IPS-15b (cell line): ENCODE data around the gene HNRNPL.
"Not testable (repeated sequence)": the region's sequence is repeated elsewhere in the genome, so short reads cannot be mapped to it uniquely, and the experiment has no call there.

ENCODE experiments used
- H3K27me3 ChIP-seq: one replicate; pipeline ENCODE4 v1.6.1; 2013; ENCODE audit warnings: low read length; ENCODE audit not compliant: control insufficient read depth, insufficient read depth
- H3K36me3 ChIP-seq: one replicate; pipeline ENCODE4 v1.6.1; 2013; ENCODE audit warnings: low read length; ENCODE audit not compliant: control insufficient read depth, insufficient read depth
- H3K4me1 ChIP-seq: one replicate; pipeline ENCODE4 v1.6.1; 2013; ENCODE audit warnings: mild to moderate bottlenecking, low read length; ENCODE audit not compliant: control insufficient read depth, insufficient read depth
- H3K4me3 ChIP-seq: one replicate; pipeline ENCODE4 v1.5.1; 2013; ENCODE audit warnings: low read depth, low read length
- H3K9ac ChIP-seq: one replicate; pipeline ENCODE4 v1.6.1; 2013; ENCODE audit warnings: low read depth, mild to moderate bottlenecking, low read length
- H3K9me3 ChIP-seq: one replicate; pipeline ENCODE4 v1.6.1; 2013; ENCODE audit warnings: mild to moderate bottlenecking, low read length; ENCODE audit not compliant: control insufficient read depth, insufficient read depth

HNRNPL gene

GRCh38 chr19:38830039-38830733, 19.6 kb downstream of the HNRNPL start:
- peaks cover 11% of the 10 kb centered on the region for H3K36me3 ChIP-seq
- H3K27me3 ChIP-seq, result no peaks in the 10 kb centered on the region
- H3K9me3 ChIP-seq, result no peaks in the 10 kb centered on the region
- H3K9ac ChIP-seq, result no peak overlapping the region
- H3K4me3 ChIP-seq, result no peak overlapping the region
- H3K4me1 ChIP-seq, result peaks cover 2% of the 10 kb centered on the region

GRCh38 chr19:38829203-38829602, 20.6 kb downstream of the HNRNPL start:
- peaks cover 11% of the 10 kb centered on the region for H3K36me3 ChIP-seq
- not testable (repeated sequence) for H3K9me3 ChIP-seq, H3K4me3 ChIP-seq, H3K27me3 ChIP-seq, H3K9ac ChIP-seq, H3K4me1 ChIP-seq

DNA sequence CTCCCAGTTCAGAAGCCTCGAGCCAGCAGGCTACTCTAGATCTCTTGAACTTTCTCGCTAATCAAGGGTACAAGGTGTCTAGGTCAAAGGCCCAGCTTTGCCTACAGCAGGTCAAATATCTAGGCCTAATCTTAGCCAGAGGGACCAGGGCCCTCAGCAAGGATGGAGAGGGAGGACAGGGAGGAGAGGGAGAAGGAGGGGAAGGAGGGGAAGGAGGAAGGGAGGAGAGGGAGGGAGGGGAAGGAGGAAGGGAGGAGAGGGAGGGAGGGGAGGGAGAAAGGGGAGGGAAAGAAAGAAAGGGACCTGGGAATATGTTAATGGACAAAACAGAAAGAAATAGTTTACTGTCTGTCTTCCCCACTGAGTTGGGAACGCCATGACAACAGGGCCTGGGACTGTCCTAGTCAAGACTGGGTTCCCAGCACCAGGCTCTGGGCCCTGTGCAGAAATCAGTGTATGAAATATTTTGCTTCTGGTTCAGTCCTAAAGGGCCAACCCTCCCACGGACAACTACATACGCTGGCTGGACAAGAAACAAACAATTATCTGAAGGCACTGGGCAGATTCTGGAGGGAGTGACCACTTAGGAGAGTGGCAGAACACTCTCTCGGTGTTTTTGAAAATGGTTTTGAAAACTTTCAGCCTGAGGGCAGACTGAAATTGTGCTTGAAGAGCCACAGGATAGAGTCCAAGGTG, 22.8 kb downstream of the HNRNPL start:
- Histone ChIP-seq H3K9me3 (no peaks in the 10 kb centered on the region), H3K9ac (no peak overlapping the region), H3K36me3 (peaks cover 11% of the 10 kb centered on the region), H3K27me3 (no peaks in the 10 kb centered on the region), H3K4me1 (peaks cover 2% of the 10 kb centered on the region), H3K4me3 (no peak overlapping the region)

DNA sequence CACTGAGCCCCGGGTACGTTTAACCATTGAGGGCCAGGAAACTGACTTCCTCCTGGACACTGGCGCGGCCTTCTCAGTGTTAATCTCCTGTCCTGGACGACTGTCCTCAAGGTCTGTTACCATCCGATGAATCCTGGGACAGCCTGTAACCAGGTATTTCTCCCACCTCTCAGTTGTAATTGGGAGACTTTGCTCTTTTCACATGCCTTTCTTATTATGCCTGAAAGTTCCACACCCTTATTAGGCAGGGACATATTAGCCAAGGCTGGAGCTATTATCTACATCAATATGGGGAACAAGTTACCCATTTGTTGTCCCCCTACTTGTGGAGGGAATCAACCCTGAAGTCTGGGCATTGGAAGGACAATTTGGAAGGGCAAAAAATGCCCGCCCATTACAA, 23.9 kb downstream of the HNRNPL start:
- H3K9me3 ChIP-seq, H3K4me1 ChIP-seq, H3K27me3 ChIP-seq, H3K9ac ChIP-seq, H3K4me3 ChIP-seq: not testable (repeated sequence)
- H3K36me3 ChIP-seq, result peaks cover 11% of the 10 kb centered on the region

DNA sequence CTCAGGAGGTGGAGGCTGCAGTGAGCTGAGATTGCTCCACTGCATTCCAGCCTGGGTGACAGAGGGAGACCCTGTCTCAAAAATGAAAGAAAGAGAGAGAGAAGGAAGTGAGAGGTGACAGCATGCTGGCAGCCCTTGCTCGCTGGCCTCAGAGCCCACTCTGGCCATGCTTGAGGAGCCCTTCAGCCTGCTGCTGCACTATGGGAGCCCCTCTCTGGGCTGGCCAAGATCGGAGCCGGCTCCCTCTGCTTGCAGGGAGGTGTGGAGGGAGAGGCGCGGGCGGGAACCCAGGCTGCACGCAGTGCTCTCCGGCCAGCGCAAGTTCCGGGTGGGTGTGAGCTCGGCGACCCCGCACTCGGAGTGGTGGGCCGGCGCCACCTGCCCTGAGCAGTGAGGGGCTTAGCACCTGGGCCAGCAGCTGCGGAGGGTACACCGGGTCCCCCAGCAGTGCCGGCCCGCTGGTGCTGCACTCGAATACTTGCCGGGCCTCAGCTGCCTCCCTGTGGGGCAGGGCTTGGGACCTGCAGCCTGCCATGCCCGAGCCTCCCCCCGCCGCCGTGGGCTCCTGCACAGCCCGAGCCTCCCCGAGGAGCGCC, 28.5 kb downstream of the HNRNPL start:
- not testable (repeated sequence) for H3K27me3 ChIP-seq, H3K9ac ChIP-seq, H3K9me3 ChIP-seq, H3K4me3 ChIP-seq, H3K4me1 ChIP-seq, H3K36me3 ChIP-seq

DNA sequence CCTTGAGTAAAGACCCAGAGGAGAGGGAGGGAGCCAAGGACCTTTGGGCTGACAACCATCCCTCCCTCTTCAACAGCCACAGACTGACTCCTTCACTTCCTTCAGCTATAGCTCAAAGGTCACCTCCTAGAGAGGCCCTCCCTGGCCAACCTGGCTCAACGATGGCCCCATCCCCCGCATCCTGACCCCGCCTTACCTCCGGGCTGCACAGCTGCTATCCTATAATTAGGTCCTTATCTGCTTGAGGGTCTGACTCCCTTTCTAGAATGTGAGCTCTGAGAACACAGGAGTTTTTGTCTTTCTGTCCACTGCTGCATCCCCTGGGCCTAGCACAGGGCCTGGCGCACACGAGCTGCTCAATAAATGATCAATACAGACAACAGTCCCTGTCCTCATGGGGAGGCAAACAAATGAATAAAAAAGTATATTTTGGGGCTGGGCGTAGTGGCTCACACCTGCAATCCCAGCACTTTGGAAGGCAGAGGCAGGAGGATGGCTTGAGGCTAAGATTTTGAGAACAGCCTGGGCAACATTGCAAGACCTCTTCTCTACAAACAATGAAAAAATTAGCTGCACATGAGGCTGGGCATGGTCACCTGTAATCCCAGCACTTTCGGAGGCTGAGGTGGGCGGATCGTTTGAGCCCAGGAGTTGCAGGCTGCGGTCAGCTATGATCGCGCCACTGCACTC, 30.4 kb downstream of the HNRNPL start:
- Histone ChIP-seq H3K4me3 (no peak overlapping the region), H3K4me1 (peaks cover 7% of the 10 kb centered on the region), H3K9me3 (no peaks in the 10 kb centered on the region), H3K36me3 (peaks cover 20% of the 10 kb centered on the region), H3K27me3 (no peaks in the 10 kb centered on the region), H3K9ac (no peak overlapping the region)

DNA sequence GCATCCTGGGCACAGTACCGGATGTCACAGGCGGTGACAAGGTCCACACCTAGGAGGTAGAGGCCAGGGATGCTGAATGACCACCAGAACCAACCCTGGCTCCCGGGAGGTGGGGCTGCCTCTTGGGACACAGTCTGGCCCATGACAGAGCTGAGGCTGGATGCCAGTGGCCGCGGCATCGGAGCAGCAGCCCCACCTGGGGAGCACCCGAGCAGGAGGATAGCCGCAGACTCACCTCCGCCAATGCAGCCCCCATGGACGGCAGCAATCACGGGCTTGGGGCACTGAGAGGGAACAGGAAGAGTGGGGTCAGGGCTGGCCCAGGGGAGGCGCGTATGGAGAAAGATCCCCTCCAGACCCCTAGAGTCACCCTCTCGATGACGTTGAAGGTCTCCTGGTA, 32.7 kb downstream of the HNRNPL start:
- Histone ChIP-seq H3K9ac (no peak overlapping the region), H3K36me3 (peaks cover 20% of the 10 kb centered on the region)

GRCh38 chr19:38816131-38816750, 33.5 kb downstream of the HNRNPL start:
- no peaks in the 10 kb centered on the region for H3K27me3 ChIP-seq
- no peak overlapping the region for H3K4me3 ChIP-seq
- no peak overlapping the region for H3K9ac ChIP-seq

More for the DNA sequence above, 32.7 kb downstream of the HNRNPL start:
- no peak overlapping the region for H3K4me3 ChIP-seq
- no peaks in the 10 kb centered on the region for H3K9me3 ChIP-seq
- peaks cover 5% of the 10 kb centered on the region for H3K4me1 ChIP-seq
- H3K27me3 ChIP-seq, result no peaks in the 10 kb centered on the region

DNA sequence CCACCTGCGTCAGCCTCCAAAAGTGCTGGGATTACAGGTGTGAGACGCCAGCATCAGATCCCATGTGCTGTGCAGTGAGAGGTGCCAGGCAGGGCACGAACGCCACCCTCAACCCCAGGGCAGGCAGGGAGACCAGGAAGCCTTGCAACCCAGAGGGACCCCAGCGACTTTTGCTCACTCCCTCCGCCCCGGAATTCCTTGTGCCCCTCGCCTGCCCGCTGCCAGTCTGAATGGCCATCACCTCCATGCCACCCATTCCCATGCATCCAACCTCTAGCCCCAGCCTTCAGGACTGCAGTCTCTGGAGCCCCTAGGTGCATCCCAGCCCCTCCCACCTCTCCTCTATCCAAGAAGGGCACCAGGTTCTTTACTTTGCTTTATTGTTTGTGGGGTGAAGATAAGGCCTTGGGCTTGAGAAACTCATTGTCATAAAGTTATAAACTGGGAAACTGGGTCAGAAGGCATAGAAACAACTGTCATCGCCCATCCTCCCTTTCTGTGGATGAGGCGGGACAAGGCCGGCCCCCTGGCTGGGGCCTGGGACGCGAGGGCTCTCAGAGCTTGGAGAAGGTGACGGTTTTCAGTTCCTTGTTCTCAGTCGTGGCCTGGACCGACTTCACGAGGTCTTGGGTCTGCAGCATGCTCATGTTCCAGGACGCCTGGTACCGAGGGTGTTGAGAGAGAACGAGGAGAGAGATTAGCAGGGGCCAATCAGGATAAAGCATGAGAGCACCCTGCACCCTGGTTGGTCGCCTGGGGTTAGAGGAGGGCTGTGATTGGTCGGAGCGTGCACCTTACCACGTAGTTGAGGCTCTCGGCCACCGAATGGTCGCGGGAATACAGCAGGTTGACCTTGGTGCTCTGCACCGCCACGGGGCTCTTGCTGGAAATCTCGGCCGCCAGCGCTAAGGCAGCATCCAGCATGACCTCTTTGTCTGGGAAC, 34.5 kb downstream of the HNRNPL start:
- Histone ChIP-seq H3K27me3 (no peaks in the 10 kb centered on the region), H3K9ac (no peak overlapping the region), H3K9me3 (no peaks in the 10 kb centered on the region), H3K36me3 (peaks cover 20% of the 10 kb centered on the region), H3K4me1 (peaks cover 5% of the 10 kb centered on the region), H3K4me3 (no peak overlapping the region)

More at GRCh38 chr19:38816131-38816750, 33.5 kb downstream of the HNRNPL start:
- Histone ChIP-seq H3K4me1 (peaks cover 5% of the 10 kb centered on the region), H3K9me3 (no peaks in the 10 kb centered on the region), H3K36me3 (peaks cover 20% of the 10 kb centered on the region)

DNA sequence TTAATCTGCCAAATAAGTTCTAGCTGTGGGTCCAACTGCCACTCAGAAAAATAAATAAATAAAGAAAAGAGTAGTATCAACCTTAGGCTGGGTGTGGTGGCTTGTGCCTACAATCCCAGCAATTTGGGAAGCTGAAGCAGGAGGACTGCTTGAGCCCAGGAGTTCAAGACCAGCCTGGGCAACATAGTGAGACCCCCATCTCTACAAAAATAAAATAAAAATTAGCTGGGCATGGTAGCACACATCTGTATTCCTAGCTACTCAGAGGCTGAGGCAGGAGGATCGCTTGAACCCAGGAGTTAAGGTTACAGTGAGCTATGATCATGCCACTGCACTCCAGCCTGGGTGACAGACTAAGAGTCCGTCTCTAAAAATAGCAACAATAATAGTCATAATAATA, 35.9 kb downstream of the HNRNPL start:
- not testable (repeated sequence) for H3K9ac ChIP-seq, H3K4me3 ChIP-seq, H3K27me3 ChIP-seq, H3K9me3 ChIP-seq, H3K4me1 ChIP-seq
- H3K36me3 ChIP-seq, result peaks cover 18% of the 10 kb centered on the region

DNA sequence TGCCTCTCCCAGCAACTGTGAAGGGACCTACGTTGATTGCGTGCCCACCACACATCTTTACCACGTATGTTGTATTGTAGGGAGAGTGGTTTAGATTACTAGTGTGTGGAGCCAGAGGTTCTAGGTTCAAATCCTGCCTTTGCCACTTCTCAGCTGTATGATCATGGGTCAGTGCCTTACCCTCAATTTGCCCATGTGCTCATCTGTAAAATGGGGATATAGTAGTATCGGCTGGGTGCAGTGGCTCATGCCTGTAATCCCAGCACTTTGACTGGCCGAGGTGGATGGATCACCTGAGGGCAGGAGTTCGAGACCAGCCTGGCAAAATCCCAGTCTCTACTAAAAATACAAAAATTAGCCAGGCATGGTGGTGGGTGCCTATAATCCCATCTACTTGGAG, 36.5 kb downstream of the HNRNPL start:
- no peak overlapping the region for H3K4me3 ChIP-seq
- H3K9me3 ChIP-seq, result no peaks in the 10 kb centered on the region
- H3K27me3 ChIP-seq, result no peaks in the 10 kb centered on the region
- H3K4me1 ChIP-seq, result no peaks in the 10 kb centered on the region
- peaks cover 18% of the 10 kb centered on the region for H3K36me3 ChIP-seq
- H3K9ac ChIP-seq, result no peak overlapping the region
